Measurements from ENCODE around the gene FCHSD1.

The FCHSD1 gene

DNA sequence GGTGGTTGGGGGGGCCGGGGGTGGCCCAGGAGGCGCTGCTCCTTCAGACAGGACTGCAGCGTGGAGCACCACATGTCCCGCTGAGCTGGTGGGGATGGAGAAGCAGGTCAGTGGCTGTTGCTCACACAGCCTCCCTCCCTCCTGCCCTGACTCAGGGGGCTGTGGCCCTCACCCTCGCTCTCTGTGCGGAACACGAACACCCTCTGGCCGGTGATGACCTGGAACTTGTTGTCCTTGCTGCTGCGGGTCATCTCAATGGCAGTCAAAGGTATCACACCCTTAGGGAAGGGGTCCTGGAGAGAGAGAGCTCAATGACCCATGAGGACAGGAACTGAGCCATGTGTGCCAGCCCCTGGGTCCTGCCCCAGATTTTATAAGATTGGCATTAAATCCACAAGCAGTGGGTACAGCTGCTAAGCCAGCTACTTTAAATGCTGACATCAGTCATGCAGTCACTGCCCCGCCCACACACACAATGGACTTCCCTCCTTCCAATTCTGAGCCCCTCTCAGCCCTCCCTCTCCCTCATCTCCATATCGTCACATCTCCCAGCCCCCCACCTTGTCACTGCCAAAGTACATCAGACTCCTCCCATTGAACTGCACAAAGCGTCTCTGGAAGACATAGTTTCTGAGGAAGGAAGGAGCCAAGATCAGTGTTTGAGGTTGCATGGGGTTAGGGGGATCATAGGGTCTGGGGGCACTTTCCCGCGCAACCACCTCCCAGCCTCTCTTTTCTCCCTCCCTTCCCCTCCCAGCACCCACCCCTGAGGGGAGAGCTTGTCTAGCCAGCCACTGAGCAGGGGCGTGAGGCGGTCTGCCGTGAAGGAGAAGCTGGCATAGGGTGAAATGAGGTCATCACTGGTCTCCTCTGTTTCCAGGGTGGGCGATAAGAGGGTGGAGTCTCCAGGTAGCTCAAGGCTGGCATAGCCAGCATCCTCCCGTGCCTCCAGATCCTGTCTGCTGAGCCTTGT, 21.9 kb upstream of the FCHSD1 start:
- peak in 1 of 3 experiments; percentile 2 for DNase-seq

DNA sequence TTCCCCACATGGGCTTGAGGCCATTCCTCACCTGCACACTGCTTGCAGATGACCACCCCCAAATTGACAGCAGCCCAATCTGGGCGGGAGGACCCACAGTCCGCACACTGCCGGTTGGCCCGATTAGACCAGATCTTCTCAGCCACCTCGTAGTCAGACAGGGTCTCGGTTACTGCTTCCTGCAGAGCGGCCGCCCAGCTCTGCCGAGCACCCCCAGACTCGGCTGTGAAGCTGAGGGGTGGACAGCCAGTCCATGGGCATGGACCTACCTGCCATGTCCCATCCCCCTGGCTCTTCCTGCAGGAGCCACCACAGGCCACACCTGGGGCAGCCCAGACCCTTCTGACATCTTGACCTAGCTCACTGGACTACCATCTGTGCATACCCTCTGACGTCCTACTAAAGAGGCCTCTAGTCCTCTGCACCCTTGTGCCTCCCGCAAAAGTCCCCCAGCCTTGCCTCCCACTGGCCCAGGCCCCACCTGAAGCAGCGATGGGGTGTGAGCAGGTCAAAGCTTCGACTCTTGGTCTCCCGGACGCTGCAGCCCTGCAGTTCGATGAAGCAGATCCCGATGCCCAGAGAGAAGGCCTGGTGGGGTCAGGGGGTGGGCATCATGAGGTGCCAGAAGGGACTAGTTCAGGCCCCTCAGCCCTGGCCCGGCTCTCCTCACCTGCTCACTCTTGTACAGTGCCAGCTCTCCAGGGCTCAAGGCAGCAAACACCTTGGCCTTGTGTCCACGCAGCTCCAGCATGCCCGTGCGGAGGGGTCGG, 21.0 kb upstream of the FCHSD1 start:
- DNase-seq = no peak

DNA sequence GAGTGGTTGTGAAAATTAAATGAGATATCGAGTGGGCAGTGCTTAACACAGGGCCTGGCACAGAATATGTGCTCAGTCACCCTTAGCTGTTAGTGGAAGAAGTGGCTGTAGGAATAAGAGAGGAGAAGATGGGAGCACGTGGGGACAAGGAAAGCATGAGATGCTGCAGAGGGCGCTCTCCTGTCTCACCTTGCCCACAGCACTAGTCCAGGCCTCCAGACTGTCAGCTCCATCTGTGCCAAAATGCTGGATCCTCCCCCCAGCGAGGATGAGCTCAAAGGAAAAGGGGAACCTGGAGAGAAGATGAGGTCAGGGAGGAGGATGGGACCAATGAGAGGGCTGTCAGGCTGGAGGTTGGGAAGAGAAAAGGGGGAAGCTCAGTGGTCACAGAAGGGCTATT, 18.3 kb upstream of the FCHSD1 start:
- DNase-seq = no peak

DNA sequence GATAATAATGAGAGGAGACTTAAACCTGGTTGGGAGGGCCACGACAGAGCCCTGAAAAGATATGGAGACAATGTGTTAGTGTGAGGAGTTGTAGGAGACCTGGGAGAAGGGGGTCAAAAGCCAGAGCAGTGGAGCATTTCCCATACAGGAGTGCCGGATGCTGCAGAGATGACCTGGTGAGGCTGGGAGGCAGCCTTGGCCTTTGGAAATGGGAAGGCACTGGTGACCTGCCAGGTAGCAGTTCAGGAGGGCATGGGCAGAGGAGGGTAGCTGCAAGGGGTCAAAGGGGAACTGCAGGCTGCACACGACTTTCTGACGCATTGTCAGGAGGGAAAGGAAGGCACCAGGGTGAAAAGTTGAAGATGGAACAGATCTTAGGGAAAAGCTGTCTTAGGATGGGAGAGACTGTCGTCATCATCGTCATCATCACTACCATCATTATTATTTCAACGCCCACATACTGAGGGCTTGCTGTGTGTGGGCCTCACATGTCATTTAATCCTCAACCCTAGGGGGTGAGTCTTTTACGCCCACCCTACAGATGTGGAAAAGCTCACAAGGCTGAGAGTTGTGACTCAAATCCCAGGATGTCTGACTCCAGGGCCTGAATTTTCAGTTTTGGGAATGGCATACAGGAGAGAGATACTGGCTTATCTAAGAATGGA, 17.5 kb upstream of the FCHSD1 start:
- DNase-seq = no peak

DNA sequence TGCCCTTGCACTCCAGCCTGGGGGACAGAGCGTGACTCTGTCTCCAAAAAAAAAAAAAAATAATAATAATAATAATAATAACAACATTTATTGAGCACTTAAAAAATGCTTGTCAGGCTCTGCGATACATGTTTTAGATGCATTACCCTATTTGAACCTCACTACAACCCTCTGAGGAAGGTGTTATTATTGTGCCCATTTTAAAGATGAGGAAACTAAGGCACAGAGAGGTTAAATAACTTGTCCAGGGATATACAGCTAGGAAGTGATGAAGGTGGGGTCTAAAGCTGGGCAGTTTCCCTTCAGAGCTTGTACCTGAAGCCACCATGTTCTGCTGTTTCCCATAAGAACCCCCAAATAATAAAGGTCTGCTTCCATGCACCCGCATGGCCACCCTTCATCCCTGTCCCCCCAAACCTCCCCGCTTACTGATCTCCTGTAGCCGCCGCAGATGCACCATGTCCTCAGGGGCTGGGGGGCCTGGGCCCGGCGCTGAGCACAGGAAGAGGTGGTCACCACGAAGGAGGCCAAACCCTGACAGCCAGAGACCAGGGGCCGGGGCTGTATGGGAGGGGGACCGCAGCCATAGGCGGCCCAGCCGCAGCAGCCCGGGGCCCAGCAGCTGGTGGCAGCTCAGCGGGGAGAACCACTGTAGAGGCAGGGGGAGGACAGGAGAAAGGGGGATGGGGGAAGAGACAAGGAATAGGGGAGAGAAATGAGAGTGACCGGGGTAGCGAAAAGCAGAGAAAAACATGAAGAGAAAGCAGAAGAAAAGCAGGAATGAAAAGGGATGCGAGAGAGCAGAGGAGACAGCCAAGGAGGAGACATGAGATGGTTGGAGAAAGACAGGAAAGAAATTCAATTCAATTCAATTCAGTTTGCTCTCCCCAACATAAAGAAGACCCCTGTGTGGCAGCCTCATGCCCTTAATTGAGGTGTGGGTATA, 15.1 kb upstream of the FCHSD1 start:
- no peak for DNase-seq

DNA sequence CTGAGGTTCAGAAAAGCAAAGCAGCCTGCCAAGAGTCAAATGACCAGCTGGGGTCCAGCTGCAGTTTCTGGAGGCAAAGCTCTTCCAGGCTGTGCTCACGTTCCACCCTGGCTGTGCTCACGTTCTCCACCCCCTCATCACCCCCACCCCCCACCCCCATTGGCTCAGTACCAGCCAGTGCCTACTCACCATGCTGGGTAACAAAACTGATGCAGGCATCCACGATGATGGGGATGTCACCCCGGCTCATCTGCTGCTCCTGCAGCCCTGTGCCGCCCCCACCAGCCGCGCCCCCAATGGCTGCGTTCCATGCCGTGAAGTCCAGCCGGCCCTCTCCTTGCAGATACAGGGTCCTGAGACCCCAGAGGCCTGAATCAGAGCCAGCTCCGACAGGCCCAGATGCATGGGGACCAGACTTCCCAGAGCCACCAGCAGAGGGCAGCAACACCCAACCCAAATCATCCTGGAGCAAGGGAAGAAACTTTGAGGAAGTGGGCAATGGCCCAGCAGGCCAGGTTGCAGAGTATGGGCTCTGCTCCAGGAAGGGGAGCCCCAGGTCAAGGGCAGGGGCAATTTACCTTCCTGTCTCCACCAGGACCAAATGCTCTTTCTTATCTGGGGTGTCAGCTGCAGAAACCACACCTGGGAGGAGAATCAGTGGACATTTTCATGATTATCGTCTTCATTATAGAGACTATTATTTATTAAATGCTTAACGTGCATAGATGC, 13.7 kb upstream of the FCHSD1 start:
- DNase-seq = peak; percentile 42 to 61 (median 53)

DNA sequence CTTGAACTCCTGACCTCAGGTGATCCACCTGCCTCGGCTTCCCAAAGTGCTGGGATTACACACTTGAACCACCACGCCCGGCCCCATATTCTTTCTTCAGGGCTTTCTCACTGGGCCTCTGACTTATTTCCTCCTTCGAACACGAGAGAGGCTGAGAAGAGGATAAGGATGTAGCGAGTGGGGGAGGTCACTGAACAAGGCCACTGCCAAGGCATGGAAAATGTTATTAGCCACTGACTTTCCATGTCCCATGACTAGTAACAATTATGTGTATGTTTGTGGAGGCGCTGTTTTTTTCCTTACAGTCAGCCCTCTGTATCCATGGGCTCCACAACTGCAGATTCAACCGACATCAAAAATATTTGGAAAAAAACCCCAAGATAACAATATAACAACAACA, 12.3 kb upstream of the FCHSD1 start:
- DNase-seq = no peak

DNA sequence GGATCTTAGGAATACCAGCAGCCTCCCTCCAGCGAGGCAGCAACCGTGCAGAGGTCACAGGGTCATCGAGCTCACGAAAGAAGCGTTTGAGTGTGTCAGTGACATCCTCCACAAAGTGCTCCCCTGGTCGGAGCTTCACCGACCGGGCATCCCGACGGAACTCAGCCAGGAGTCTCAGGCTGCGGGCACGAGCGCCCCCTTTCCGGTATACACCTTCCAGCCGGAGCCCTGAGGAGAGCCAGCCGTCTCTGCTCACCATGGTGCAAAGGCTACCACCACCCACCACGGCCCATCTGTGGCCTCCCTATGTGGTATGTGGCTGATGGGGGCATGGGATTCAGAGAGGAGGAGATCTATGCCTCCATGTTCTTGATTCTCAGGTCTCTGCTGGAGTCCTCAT, 10.8 kb upstream of the FCHSD1 start:
- DNase-seq = no peak

DNA sequence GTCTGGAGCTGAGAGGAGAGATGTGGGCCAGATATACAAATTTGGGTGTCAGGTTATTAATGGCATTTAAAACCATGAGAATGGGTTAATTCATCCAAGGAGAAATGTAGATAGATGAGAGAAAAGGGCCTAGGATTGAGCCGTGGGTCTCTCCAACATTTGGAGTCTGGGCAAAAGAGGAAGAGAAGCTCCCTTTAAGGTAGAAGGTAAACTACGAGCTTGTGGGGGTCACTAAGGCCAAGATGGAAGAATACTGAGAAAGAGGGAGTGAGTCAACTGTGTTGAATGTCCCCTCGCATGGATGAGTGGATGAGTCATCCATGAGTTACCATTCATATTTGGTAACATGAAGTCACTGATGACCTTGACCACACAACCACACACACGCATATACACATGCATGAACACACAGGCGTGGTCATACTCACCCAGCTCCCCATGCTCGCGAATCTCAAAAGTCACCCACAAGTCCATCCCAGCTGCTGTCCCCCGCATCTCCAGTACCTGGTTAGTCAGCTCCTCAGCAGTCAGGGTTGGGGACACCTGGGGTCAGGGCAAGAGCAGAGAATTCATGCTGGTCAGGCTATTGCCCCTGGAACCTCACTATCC, 6.8 kb upstream of the FCHSD1 start:
- no peak for DNase-seq

DNA sequence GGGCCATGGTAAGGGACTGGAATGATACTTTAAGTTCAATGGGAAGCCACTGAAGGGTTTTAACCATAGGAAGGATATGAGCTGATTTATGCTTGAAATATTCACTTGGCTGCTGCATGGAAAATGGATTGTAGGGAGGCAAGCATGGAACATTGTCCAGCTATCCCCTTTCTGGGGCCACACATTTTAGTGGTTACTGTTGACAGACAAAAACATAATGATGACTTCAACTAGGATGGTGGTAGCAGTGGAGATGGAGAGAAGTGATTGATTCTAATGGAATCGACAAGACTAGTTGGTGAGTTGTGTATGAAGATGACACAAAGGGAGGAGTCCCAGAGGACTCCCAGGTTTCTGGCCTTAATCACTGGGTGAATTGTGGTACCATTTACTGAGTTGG, 6.2 kb upstream of the FCHSD1 start:
- DNase-seq = no peak

DNA sequence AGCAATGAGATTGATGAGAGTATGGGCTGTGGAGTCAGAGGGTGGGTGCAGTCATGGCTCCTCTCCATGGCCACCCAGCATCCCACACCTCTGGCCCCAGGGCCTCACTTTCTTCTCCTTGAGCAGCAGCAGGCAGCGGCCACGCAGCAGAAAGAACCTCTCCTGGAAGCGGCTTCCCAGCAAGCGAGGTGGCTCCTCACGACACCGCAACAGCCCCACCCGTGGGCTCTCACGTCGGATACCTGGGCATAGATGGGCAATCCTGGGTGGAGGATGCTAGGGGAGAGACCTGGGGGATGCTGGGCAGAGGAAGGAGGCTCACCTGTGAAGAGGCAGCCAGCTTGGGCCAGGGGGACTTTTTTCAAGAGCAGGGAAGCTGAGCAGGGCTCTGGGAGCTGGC, 5.2 kb upstream of the FCHSD1 start:
- DNase-seq = no peak

DNA sequence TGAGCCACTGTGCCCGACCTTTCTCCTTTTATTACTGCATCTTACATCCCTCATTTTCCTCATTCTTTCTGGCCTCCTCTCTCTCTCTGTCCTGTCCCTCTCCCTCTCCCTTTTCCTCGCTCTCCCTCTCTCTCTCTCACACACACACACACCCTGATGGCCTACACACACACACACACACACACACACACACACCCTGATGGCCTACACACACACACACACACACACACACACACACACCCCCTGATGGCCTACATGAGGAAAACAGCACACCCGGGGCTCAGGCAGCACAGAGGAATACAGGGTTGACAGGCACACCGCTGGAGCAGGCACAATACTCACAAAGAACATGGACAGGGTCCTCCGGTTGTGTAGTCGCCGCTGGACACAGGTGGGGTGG, 3.8 kb upstream of the FCHSD1 start:
- no peak for DNase-seq

DNA sequence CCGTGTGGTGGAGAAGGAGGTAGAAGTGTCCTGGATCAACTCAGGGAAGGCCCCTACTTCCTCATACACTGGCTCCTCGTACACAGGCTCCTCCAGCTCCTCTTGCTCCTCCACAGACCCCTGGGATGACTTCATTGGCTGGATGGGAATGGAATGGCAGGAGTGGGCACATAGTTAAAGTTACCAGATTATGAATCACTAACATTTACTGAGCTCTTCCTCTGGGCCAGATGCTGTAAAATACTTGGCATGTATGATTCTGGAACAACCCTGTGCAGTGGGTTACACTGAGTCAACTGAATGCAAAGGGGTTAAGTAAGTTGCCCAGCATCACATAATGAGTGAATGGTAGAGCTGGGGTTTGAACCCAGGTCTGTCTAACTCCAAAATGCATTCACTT, 3.1 kb upstream of the FCHSD1 start:
- no peak for DNase-seq

DNA sequence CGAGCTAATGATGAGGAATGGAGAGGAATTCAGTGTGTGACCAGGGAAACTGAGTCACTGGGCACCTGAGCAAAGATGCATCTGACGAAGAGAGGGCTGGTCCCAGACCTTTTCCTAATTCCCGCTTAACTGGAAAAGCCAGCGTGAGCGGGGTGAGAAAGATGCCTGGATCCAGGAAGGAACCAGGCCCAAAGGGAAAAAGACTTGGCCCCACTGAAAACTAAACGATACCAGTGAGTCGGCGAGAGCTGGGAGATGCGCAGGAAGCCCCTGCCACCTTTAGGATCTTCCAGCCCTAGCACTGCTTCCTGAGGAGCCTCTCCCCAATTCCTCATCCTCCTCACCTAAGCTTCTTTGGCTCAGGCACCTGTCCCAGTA, 499 bp upstream of the FCHSD1 start:
- no peak for DNase-seq

DNA sequence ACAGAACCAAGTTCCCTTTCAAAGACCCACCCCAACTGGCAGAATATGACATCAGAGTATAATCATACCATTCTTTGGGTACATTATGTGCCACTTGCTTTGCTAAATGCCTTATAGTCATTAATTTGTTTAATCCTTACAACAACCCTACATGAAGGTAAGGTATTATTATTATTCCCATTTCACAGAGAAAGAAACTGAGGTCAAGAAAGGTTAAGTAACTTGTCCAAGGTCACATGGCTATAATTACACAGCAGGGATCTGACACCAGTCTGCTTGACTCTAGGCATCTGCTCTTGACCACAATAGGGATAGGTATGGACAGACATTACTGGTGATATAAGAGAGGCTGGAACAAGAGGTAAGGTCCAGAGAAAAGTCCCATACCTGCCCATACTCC, 1.2 kb downstream of the FCHSD1 start:
- no peak for DNase-seq

DNA sequence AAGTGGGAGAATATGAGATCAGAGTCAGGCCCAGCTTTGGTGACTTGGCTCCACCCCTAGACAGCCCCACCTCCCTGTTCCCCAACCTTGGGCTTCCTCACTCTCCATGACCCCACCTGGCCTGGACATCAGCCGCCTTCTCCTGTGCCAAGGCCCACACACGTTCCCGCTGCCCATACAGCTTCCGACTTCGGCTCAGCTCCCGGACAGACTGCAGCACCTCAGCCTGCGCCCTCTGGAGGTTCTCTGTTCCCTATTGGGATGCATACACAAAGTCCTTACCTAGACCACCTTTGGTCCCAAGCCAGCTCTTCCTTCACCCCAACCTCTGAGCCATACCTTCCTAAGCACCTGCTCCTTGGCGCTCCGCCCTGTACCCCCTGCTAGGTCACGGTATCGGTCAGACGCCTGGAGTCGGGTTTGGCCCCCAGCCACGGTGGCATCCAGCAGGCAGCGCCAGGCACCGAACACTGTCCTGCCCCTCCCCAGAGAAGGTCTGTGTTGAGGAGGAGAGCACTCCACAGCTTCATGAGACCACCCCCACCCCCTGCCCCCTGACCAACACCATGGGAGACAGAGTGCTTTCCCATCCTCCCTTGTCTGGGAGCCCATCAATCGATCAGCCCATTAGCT, 2.0 kb downstream of the FCHSD1 start:
- DNase-seq = no peak

DNA sequence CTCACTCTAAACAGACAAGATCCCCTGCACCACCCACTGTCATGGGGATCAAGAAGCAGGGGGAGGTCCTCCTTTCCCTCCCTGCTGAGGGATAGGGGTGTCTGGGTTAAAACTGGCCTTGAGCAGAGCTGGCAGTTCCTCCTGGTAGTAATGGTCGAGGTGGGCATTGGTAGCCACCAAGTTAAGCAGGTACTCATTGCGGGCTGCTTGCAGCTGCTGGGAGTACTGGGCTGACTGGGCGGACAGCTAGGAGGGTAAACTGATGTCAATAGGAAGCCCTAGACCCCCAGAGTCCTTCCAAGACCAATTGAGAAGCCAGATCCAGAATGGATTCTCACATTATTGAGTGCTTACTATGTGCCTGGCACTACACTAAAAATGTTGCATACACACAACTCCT, 3.4 kb downstream of the FCHSD1 start:
- DNase-seq = no peak

DNA sequence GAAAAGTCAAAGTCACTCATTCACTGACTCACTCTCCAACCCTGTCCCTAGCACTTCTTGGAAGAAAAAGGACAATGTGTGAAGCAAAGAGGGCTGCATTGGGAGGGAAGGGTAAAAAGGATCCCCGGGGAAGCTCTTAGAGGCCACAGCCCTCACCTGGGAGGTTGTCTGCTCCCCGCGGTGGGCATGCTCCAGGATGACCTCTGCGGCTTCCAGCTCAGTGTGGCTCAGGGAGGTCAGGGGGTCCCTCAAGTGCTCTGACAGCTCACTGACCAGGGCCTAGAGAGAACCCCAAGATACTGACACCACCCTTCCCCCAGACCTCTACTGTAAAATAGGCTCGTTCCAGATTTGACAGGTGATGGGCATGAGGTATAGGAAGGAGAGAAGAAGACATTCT, 4.0 kb downstream of the FCHSD1 start:
- no peak for DNase-seq

DNA sequence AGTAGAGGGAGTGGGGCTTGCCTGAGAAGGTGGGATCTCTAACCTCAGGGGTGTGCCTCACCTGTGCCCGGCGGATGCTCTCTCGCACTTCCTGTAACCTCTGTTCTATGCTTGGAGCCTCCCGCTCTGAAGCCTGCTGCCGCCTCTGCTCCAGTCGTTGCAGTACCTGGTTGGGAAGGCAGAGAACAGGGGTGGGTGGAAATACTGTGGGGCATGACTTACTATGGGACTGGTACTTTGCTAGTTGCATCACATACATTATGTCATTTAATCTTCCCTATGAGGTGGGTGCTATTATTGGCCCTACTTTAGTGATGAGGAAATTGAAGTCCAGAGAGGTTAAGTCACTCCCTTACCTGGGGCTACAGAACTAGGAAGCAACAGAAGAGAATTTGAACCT, 5.2 kb downstream of the FCHSD1 start:
- no peak for DNase-seq

DNA sequence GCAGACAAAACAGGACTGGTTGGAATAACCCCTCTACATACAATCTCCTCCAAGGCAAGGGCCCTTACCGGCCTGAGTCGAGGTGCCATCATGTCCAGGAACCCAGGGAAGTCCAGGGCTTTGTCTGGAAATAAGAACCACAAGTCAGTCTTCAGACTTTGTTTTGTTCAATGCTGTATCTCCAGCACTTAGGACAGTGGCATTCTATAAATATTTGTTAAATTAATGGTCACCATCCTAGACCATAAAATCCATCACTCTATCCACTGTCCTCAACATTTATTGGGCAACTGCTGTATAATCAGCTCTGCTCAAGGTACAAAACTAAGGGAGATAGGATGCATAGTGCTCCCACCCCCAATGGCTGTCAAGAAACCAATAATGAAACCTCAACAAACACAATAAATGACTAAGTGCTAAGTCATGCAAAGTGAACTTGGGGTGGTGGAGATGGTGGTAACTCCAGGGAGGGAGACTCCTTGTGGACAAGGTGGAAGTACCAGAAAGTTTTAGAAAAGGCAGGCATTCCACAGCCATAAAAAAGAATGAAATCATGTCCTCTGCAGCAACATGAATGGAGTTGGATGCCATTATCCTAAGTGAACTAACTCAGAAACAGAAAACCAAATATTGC, 9.5 kb downstream of the FCHSD1 start:
- DNase-seq = no peak

Data from NCI-H1417 (cell line).